Neural cell (in vitro differentiated cells): ENCODE data around the gene C2orf49.

Experiments
- CTCF ChIP-seq: fragments of 450-650 bp; IDR thresholded peaks from 2 replicates; pipeline ENCODE4 v1.5.1; 2014; ENCODE audit warnings: antibody characterized with exemption, mild to moderate bottlenecking, moderate library complexity; ENCODE audit not compliant: poor library complexity, severe bottlenecking
- EP300 ChIP-seq: fragments of 450-650 bp; conservative IDR thresholded peaks from 2 replicates; pipeline ENCODE4 v1.6.1; 2014; ENCODE audit warnings: antibody characterized with exemption, mild to moderate bottlenecking, moderate library complexity; ENCODE audit not compliant: poor library complexity, severe bottlenecking
- EZH2 ChIP-seq: fragments of 200-600, 300-800 bp; shearing (Covaris generic), sonication (generic); IDR thresholded peaks from 2 replicates; pipeline ENCODE4 v1.6.1; 2014; ENCODE audit warnings: antibody characterized with exemption, low read length, borderline replicate concordance, mild to moderate bottlenecking; ENCODE audit not compliant: insufficient read depth, poor library complexity, severe bottlenecking
- MXI1 ChIP-seq: fragments of 450-650 bp; conservative IDR thresholded peaks from 2 replicates; pipeline ENCODE4 v1.6.1; 2014; ENCODE audit warnings: antibody characterized with exemption, mild to moderate bottlenecking; ENCODE audit not compliant: poor library complexity, severe bottlenecking
- POLR2AphosphoS5 ChIP-seq: IDR thresholded peaks from 2 replicates; pipeline ENCODE4 v1.6.1; 2012
- RAD21 ChIP-seq: fragments of 450-650 bp; conservative IDR thresholded peaks from 2 replicates; pipeline ENCODE4 v1.6.1; 2014; ENCODE audit warnings: antibody characterized with exemption, mild to moderate bottlenecking, moderate library complexity
- REST ChIP-seq: IDR thresholded peaks from 2 replicates; pipeline ENCODE4 v1.6.1; 2012; ENCODE audit warnings: borderline replicate concordance
- SMC3 ChIP-seq: fragments of 450-650 bp; conservative IDR thresholded peaks from 2 replicates; pipeline ENCODE4 v1.6.1; 2014; ENCODE audit warnings: antibody characterized with exemption, mild to moderate bottlenecking, moderate library complexity; ENCODE audit not compliant: poor library complexity
- TAF1 ChIP-seq: IDR thresholded peaks from 2 replicates; pipeline ENCODE4 v1.6.1; 2012; ENCODE audit warnings: low read depth

GRCh38 chr2:105369777-105370690 is 32.7 kb downstream of the C2orf49 start:
- TF ChIP-seq CTCF (peak; percentile 91), EZH2 (no peak), POLR2AphosphoS5 (no peak), TAF1 (no peak), REST (no peak), EP300 (no peak), MXI1 (no peak), RAD21 (peak; percentile 88), SMC3 (peak; percentile 91)
